A673 (cell line): ENCODE measurements around the gene PEX12.

Experiments used
- EZH2 ChIP-seq: fragments of 200-600 bp; sonication (generic); IDR thresholded peaks from 2 replicates; pipeline ENCODE4 v1.6.1; 2017; ENCODE audit warnings: borderline replicate concordance, low read depth, mild to moderate bottlenecking, mixed read lengths, antibody characterized with exemption, low read length; ENCODE audit not compliant: poor library complexity, severe bottlenecking
- TF ChIP-seq, protein P1 (sequence below): fragments of 300-800, 200-600 bp; sonication (generic); conservative IDR thresholded peaks from 2 replicates; pipeline ENCODE4 v1.5.1; 2017; ENCODE audit warnings: low read depth, mild to moderate bottlenecking, antibody characterized with exemption, low read length, moderate library complexity, mixed read lengths

DNA sequence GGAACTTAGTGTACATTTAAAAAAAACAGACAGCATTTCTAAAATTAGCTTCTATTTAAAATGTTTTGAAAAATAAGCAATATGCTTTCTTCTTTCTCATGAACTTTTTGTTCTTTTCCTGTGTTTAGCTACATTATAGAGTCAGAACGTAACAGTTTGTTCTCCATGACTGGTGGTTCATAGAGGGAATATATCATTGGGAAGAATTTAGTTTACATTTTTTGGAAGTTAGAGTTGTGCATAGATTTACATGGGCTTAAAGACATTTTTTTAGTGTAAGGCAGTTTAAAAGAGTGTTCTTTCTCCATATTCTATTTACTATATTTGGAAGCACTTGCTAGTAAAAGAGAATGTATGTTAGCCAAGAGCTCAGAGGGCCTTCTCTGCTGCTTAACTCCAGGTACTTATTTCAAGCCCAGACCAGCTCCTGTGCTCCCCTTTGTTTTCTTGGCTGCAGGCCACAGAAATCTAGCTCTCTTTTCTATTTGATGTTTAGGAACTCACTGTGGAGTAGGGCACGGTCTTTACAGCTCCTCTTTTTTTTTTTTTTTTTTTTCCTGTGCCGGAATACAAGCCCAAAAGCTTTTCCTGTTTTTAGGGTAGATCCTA, 29.0 kb upstream of the PEX12 start:
- TF ChIP-seq, protein P1, sequence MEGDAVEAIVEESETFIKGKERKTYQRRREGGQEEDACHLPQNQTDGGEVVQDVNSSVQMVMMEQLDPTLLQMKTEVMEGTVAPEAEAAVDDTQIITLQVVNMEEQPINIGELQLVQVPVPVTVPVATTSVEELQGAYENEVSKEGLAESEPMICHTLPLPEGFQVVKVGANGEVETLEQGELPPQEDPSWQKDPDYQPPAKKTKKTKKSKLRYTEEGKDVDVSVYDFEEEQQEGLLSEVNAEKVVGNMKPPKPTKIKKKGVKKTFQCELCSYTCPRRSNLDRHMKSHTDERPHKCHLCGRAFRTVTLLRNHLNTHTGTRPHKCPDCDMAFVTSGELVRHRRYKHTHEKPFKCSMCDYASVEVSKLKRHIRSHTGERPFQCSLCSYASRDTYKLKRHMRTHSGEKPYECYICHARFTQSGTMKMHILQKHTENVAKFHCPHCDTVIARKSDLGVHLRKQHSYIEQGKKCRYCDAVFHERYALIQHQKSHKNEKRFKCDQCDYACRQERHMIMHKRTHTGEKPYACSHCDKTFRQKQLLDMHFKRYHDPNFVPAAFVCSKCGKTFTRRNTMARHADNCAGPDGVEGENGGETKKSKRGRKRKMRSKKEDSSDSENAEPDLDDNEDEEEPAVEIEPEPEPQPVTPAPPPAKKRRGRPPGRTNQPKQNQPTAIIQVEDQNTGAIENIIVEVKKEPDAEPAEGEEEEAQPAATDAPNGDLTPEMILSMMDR, result no peak
- no peak for TF ChIP-seq EZH2
